IPS-11a (cell line): ENCODE data around the gene LIMK1.
A peak's percentile ranks its signal among the peaks of the same experiment; 100 is the strongest.
"Not testable (repeated sequence)": the region's sequence is repeated elsewhere in the genome, so short reads cannot be mapped to it uniquely, and the experiment has no call there.

Source experiments
- H3K4me3 ChIP-seq: one replicate; pipeline ENCODE4 v1.5.1; 2013; ENCODE audit warnings: low read depth, low read length, control low read depth

LIMK1 gene

DNA sequence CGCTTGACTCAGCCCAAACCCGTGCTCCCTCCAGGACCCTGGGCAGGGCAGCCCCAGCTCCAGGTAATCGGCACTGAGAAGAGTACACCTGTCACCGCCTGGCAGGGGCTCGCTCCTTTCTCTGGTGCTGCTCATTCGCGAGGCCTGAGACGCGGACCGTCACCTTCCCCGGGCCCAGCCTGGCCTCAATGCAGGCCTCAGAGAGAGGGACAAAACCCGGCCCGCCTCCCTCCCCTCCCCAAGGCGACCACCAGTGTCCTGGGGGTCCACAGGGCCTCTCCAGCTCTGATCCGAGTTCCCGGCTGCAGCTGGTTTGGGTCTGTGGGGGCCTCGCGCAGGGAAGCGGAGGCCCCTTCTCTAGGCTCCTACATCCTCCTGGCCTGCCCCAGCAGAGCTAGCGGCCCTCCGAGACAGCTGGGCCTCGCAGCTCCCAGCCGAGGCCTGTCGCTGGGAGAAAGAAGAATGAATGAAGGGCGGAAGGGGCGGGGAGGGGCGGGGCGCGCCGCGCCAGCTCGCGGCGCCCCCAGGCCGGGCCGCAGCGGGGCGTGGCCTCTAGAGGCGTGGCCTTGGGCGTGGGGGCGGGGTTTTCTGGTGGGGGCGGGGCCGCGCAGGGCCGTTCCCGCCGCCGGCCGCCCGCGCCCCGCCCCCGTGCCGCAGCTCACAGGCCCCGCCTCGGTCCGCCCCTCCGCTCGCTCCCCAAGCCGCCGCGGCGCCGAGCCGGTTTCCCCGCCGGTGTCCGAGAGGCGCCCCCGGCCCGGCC, at the start of gene LIMK1:
Gene LIMK1 (plus strand): TSS at position 688 of the 760 bp plus-strand sequence. CDS start 187 bp downstream, outside the sequence.
- peak within 1 kb of the TSS; percentile 48 for H3K4me3 ChIP-seq

- no peak overlapping the region for H3K4me3 ChIP-seq
Observed at GRCh38 chr7:74037609-74038008, 46.0 kb upstream of the LIMK1 start.

DNA sequence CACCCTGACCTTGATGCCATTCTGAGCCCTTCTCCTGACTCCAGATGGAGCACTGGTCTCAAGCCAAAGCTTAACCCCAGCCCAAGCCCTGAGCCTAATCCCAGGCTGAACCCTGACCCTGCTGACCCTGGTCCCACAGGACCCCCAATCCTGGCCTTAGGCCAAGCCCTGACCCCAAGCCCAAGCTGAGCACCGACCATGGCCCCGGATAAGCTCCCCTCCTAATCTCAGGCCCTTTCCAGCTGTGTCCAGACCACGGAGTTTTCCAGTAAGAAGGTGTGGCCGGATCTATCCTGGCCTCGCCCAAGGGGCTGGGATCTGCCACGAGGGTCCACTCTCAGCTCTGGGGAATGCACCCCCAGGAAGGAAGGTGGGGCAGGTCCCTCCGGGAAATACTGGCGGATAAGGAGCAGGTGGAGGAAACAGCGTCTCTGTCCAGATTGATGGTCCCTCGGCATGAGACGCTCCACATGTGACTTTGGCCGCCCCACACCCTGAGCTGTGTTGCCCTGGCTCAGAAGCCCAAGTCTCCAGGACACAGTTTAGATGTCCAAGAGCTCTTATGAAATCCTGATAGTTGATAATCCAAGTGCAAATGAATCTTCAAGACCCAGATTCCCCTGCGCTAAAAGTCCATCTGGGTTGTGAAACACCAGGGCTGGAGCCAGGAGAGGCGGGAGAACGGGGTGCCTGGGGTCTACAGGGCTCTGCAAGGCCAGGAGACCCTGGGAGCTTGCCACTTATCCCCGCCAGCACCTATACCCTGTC, 45.2 kb upstream of the LIMK1 start:
- no peak overlapping the region for H3K4me3 ChIP-seq

GRCh38 chr7:74039337-74039736, 44.3 kb upstream of the LIMK1 start:
- no peak overlapping the region for H3K4me3 ChIP-seq

- H3K4me3 ChIP-seq, result no peak overlapping the region
Observed at GRCh38 chr7:74040101-74040790, 43.4 kb upstream of the LIMK1 start.

DNA sequence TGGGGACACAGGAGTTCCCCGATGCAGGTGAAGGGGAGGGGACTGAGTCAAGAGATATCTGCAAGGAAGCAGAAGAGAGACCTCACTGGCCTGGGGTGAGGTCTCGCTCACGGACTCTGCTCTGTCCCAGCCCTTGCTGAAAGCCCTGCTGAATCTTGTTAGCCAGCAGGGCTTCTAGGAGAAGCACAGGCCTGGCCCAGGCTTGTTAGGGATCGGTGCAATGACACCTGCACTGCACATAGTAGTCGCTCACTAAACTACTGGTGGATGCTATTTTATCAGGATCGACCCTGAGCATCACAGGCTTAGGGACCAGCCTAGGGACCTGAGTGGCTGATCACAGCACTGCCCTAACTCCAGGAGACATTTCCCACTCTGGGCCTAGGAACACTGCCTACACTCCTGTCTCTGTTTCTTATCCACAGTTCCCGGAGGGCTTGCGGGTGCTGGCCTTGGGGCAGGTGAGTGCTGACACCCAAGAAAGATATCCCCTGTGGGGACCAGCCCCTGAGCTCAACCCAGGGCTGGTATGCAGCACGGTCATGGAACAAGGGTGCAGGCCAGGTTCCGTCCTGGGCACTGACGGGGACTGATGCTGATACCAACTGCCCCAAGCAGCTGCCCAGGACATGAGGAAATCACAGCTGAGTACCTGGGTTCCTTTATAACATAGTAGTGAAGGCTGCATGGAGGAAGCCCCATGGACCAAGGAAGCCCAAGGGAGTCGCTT, 42.6 kb upstream of the LIMK1 start:
- H3K4me3 ChIP-seq, result no peak overlapping the region

DNA sequence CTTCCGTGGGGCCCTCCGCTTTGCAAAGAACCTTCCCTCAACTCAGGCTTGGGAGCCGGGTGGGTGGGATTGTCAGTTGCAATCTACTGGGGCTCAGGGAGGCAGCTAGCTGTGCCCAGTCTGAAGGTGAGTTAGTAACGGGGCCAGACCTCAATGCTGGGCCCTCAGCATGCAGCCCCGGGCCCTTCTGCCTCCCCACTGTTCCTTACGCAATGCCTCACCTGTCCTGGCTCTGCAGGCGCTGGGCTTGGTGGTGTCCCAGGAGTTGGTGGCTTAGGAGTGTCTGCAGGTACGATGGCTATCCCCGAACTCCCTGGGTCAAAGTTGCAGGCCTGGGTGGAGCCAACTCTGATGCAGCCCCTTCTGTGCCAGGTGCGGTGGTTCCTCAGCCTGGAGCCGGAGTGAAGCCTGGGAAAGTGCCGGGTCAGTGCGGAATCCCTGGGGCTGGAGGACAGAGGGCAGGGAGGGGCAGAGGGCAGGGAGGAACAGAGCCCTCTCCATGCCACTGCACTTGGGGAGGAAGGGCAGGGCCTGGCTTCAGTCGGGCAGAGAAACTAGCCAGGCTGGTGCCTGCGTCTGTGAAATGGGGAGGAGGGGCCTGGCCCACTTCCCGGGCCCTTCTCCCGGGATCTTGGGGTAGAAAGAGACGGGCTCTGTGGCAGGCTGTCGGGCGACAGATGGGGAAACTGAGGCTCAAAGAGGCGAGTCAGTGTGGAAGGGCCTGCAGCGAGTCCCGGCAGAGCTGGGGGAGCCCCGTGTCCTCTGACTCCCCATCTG, 40.7 kb upstream of the LIMK1 start:
- no peak overlapping the region for H3K4me3 ChIP-seq

DNA sequence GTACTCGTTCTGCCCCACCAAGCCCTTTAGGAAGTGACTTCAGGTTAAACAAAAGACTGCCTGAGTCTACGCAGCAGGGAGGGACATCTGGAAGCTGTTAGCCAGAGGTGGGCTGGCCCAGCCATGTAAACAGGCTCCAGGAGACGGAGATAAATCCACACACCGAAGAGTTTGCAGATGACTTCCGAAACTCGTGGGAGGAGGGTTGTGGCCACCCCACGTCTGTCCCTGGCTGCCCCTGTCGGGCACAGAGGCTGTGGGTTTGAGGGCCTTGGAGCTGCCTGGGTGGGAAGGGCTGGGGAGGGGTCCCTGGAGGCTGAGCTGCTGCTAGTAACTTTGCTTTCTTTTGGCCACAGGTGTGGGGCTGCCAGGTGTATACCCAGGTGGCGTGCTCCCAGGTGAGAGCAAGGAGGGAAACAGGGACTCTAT, 40.1 kb upstream of the LIMK1 start:
- H3K4me3 ChIP-seq, result no peak overlapping the region

- H3K4me3 ChIP-seq, result no peak overlapping the region
Observed at GRCh38 chr7:74044366-74045350, 38.9 kb upstream of the LIMK1 start.

- H3K4me3 ChIP-seq, result not testable (repeated sequence)
Observed at GRCh38 chr7:74046581-74046980, 37.0 kb upstream of the LIMK1 start.

GRCh38 chr7:74047804-74048380, 35.7 kb upstream of the LIMK1 start:
- H3K4me3 ChIP-seq, result no peak overlapping the region

DNA sequence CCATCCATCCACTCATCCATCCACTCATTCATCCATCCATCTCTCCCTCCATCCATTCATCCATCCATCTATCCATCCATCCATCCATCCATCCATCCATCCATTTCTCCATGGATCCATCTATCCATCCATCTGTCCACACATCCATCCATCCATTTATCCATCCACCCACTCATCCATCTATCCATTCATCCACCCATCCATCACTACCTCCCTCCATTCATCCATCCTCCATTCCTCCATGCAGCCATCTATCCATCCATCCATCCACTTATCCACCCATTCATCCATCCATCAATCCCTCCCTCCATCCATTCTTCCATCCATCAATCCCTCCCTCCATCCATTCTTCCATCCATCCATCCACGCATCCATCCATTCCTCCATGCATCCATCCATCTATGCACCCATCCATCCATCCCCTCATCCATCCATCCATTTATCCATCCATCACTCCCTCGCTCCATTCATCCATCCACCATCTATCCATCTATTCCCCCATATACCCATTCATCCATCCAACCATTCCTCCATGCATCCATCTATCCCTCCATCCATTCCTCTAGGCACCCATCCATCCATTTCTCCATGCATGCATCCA, 34.5 kb upstream of the LIMK1 start:
- H3K4me3 ChIP-seq, result no peak overlapping the region

DNA sequence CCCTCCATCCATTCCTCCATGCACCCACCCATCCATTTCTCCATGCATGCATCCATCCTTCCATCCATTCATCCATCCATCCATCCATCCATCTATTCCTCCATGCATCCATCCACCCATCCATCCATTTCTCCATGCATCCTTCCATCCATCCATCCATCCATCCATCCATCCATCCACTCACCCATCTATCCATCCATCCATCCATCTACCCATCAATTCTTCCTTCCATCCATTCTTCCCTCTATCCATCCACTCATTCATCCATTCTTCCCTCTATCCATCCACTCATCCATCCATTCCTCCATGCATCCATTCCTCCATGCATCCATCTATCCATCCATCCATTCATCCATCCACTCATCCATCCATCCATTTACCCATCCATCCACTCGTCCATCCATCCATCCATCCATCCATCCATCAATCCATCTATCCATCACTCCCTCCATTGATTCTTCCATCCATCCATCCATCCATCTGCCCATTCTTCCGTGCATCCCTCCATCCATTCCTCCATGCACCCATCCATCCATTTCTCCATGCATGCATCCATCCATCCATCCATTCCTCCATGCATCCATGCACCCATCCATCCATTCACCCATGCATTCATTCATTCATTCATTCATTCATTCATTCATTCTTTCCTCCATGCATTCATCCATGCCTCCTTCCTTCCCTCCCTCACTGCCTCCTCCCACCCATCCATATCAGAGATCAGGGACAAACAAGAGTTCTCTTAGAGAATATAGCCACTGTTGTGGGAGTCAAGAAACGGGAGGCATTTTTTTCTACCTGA, 33.4 kb upstream of the LIMK1 start:
- no peak overlapping the region for H3K4me3 ChIP-seq

GRCh38 chr7:74051193-74051592, 32.4 kb upstream of the LIMK1 start:
- H3K4me3 ChIP-seq, result no peak overlapping the region

- no peak overlapping the region for H3K4me3 ChIP-seq
Observed at GRCh38 chr7:74051629-74052410, 31.8 kb upstream of the LIMK1 start.

- no peak overlapping the region for H3K4me3 ChIP-seq
Observed at GRCh38 chr7:74052628-74053027, 31.0 kb upstream of the LIMK1 start.
